ENCODE data around the gene TRIM34.
"Not testable (repeated sequence)": the region's sequence is repeated elsewhere in the genome, so short reads cannot be mapped to it uniquely, and the experiment has no call there.

TRIM34 gene

GRCh38 chr11:5621580-5621979 lies 3.2 kb upstream of the TRIM34 start:
- no peak for DNase-seq (ENCODE audit: low read depth)

GRCh38 chr11:5622802-5623201 lies 2.0 kb upstream of the TRIM34 start:
- DNase-seq (ENCODE audit: low read depth), result no peak

GRCh38 chr11:5625281-5625680 lies 480 bp downstream of the TRIM34 start:
- DNase-seq (ENCODE audit: low read depth), result no peak

GRCh38 chr11:5626196-5626595 lies 1.4 kb downstream of the TRIM34 start:
- DNase-seq (ENCODE audit: low read depth), result no peak

- no peak for DNase-seq (ENCODE audit: low read depth)
These were observed 6.6 kb downstream of the TRIM34 start for GRCh38 chr11:5631417-5631816.

GRCh38 chr11:5631969-5632635 lies 7.3 kb downstream of the TRIM34 start:
- DNase-seq (ENCODE audit: low read depth), result no peak

- no peak for DNase-seq (ENCODE audit: low read depth)
These were observed 15.2 kb downstream of the TRIM34 start for GRCh38 chr11:5639953-5640352.

GRCh38 chr11:5643585-5643984 lies 18.8 kb downstream of the TRIM34 start:
- no peak for DNase-seq (ENCODE audit: low read depth)

- no peak for DNase-seq (ENCODE audit: low read depth)
These were observed 21.3 kb downstream of the TRIM34 start for GRCh38 chr11:5646139-5646538.

- DNase-seq (ENCODE audit: low read depth), result no peak
These were observed 30.7 kb downstream of the TRIM34 start for GRCh38 chr11:5655474-5655873.

GRCh38 chr11:5656956-5657355 lies 32.2 kb downstream of the TRIM34 start:
- not testable (repeated sequence) for DNase-seq (ENCODE audit: low read depth)

- no peak for DNase-seq (ENCODE audit: low read depth)
These were observed 33.5 kb downstream of the TRIM34 start for GRCh38 chr11:5658318-5658717.

GRCh38 chr11:5663511-5663910 lies 38.7 kb downstream of the TRIM34 start:
- DNase-seq (ENCODE audit: low read depth), result no peak

GRCh38 chr11:5665051-5665570 lies 40.3 kb downstream of the TRIM34 start:
- DNase-seq (ENCODE audit: low read depth), result no peak

- DNase-seq (ENCODE audit: low read depth), result no peak
These were observed 41.1 kb downstream of the TRIM34 start for GRCh38 chr11:5665746-5666401.

GRCh38 chr11:5666402-5666793 lies 41.6 kb downstream of the TRIM34 start:
- DNase-seq (ENCODE audit: low read depth), result no peak

GRCh38 chr11:5671831-5672230 lies 47.0 kb downstream of the TRIM34 start:
- DNase-seq (ENCODE audit: low read depth), result no peak

GRCh38 chr11:5674391-5674790 lies 49.6 kb downstream of the TRIM34 start:
- no peak for DNase-seq (ENCODE audit: low read depth)

- no peak for DNase-seq (ENCODE audit: low read depth)
These were observed 55.0 kb downstream of the TRIM34 start for GRCh38 chr11:5679811-5680210.

- not testable (repeated sequence) for DNase-seq (ENCODE audit: low read depth)
These were observed 58.2 kb downstream of the TRIM34 start for GRCh38 chr11:5682890-5683441.

- DNase-seq (ENCODE audit: low read depth), result not testable (repeated sequence)
These were observed 58.8 kb downstream of the TRIM34 start for GRCh38 chr11:5683620-5684019.

GRCh38 chr11:5684036-5684645 lies 59.3 kb downstream of the TRIM34 start:
- no peak for DNase-seq (ENCODE audit: low read depth)
